Liver (tissue), 3 donors: Measurements from ENCODE around the gene UIMC1.

ENCODE experiments used
- HNF4A ChIP-seq, 2 donors: conservative IDR thresholded peaks; 2 replicates each; pipeline ENCODE4 v1.6.1; 2016; ENCODE audit warnings: antibody characterized with exemption in 2 of 2, mild to moderate bottlenecking in 2 of 2
- MAX ChIP-seq: IDR thresholded peaks from 2 replicates; pipeline ENCODE4 v1.6.1; 2016; ENCODE audit warnings: antibody characterized with exemption
- RAD21 ChIP-seq, 2 donors: IDR thresholded peaks; 2 replicates each; pipeline ENCODE4 v1.6.1; 2016; ENCODE audit warnings: antibody characterized with exemption in 2 of 2, mild to moderate bottlenecking in 2 of 2
- YY1 ChIP-seq: IDR thresholded peaks from 2 replicates; pipeline ENCODE4 v1.6.1; 2016; ENCODE audit warnings: antibody characterized with exemption, mild to moderate bottlenecking
- ZBTB33 ChIP-seq: IDR thresholded peaks from 2 replicates; pipeline ENCODE4 v1.6.1; 2016; ENCODE audit warnings: antibody characterized with exemption
- TF ChIP-seq, protein P1 (sequence below): fragments of 150-350 bp; IDR thresholded peaks from 2 replicates; pipeline ENCODE4 v1.5.1; 2017; ENCODE audit warnings: improper control_type of control experiment, low read depth, low read length; ENCODE audit not compliant: missing input control
- TF ChIP-seq, protein P2 (sequence below): IDR thresholded peaks from 2 replicates; pipeline ENCODE4 v1.6.1; 2016; ENCODE audit warnings: antibody characterized with exemption, mild to moderate bottlenecking
- donor health status: healthy.
- donor health status: healthy.

- TF ChIP-seq, protein P1, sequence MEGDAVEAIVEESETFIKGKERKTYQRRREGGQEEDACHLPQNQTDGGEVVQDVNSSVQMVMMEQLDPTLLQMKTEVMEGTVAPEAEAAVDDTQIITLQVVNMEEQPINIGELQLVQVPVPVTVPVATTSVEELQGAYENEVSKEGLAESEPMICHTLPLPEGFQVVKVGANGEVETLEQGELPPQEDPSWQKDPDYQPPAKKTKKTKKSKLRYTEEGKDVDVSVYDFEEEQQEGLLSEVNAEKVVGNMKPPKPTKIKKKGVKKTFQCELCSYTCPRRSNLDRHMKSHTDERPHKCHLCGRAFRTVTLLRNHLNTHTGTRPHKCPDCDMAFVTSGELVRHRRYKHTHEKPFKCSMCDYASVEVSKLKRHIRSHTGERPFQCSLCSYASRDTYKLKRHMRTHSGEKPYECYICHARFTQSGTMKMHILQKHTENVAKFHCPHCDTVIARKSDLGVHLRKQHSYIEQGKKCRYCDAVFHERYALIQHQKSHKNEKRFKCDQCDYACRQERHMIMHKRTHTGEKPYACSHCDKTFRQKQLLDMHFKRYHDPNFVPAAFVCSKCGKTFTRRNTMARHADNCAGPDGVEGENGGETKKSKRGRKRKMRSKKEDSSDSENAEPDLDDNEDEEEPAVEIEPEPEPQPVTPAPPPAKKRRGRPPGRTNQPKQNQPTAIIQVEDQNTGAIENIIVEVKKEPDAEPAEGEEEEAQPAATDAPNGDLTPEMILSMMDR, result no peak
- TF ChIP-seq MAX, result no peak
- TF ChIP-seq YY1, result no peak
- TF ChIP-seq, protein P2, sequence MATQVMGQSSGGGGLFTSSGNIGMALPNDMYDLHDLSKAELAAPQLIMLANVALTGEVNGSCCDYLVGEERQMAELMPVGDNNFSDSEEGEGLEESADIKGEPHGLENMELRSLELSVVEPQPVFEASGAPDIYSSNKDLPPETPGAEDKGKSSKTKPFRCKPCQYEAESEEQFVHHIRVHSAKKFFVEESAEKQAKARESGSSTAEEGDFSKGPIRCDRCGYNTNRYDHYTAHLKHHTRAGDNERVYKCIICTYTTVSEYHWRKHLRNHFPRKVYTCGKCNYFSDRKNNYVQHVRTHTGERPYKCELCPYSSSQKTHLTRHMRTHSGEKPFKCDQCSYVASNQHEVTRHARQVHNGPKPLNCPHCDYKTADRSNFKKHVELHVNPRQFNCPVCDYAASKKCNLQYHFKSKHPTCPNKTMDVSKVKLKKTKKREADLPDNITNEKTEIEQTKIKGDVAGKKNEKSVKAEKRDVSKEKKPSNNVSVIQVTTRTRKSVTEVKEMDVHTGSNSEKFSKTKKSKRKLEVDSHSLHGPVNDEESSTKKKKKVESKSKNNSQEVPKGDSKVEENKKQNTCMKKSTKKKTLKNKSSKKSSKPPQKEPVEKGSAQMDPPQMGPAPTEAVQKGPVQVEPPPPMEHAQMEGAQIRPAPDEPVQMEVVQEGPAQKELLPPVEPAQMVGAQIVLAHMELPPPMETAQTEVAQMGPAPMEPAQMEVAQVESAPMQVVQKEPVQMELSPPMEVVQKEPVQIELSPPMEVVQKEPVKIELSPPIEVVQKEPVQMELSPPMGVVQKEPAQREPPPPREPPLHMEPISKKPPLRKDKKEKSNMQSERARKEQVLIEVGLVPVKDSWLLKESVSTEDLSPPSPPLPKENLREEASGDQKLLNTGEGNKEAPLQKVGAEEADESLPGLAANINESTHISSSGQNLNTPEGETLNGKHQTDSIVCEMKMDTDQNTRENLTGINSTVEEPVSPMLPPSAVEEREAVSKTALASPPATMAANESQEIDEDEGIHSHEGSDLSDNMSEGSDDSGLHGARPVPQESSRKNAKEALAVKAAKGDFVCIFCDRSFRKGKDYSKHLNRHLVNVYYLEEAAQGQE, result no peak
- TF ChIP-seq HNF4A (conservative IDR thresholded peaks at IDR 0.05), result no peak
- no peak for TF ChIP-seq ZBTB33
- no peak for TF ChIP-seq RAD21 (IDR thresholded peaks at IDR 0.05)
Measured at GRCh38 chr5:176935017-176935416, 71.6 kb downstream of the UIMC1 start.
